NCI-H2227 (cell line): ENCODE data around the gene ADGRG1.
"Not testable (repeated sequence)": the region's sequence is repeated elsewhere in the genome, so short reads cannot be mapped to it uniquely, and the experiment has no call there.

Experiments
- DNase-seq: peaks from one replicate; lab custom pipeline; 2025; ENCODE audit not compliant: unreplicated experiment; lab: John Stamatoyannopoulos, UW

ADGRG1 gene

DNA sequence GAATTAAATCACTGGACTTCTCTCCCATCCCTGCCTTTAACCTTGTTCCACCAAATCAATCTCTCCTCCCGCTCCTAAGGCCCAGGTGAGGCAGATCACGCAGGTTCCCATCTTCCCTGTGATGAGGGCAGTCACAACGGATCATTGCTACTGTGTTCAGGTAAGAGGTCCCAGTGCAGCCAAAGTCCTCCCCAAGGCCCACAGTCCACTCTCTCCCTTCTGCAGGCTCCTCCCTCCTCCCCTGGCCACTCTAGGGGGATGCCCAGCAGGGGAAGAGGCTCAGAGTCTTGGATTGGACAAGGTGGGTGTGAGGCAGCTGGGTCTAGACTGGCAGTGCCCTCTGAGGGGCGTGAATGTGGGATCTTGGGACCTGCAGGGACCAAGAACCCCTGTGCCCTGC is 37.1 kb downstream of the ADGRG1 start:
- no peak for DNase-seq

DNA sequence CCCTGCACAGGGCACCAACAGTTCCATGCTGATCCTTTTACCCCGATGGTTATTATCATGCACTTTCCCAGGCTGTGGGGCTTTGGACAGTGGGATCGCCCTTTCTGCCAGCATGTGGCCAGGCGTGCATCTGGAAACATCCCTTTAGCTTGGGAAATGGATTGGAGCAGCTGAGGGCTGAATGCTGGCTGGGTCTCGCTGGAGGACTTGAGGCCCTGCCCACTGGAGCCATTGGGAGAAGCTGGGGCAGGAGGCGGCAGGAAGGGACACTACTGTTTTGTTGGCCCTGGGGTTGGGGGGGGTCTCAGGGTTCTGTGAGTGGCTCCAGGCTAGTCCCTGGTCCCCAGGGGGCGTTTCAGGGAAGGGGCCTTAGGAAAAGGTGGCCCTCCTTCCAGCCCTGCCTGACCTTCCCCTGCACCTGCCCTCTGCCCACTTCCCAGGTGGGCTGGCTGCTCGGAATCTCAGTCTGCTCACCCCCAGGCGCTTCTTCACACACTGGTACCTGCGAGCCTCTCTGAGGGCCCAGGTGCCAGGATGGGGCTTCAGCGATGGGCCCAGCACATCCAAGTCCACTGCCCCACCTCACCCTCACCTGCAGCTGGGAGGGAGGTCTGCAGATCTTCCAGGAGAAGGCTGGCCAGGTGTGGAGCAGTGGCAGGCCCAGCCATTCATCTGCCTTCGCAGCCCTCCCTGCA is 38.1 kb downstream of the ADGRG1 start:
- no peak for DNase-seq

DNA sequence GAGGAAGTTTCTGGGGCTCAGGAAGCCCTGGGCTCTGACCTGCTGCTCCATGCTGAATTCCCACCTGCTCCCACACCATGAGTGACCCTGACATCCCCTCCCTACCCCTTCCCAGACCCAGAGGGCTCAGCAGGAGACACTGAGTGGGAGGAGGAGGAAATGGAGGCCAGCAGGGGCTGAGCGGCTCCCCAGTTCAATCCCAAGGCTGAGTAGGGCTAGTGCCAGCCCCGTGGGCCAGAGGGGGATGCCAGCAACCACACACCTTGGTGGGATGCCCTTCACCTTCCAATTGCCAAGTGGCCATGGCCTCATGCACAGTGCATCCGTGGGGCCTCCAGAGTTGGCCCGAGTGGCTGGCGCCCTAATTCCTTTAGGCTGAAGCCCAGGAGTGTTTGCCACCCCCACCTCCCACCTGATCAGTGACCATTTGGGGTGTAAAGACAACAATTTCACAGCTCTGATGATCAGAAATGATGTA is 38.7 kb downstream of the ADGRG1 start:
- DNase-seq, result no peak

DNA sequence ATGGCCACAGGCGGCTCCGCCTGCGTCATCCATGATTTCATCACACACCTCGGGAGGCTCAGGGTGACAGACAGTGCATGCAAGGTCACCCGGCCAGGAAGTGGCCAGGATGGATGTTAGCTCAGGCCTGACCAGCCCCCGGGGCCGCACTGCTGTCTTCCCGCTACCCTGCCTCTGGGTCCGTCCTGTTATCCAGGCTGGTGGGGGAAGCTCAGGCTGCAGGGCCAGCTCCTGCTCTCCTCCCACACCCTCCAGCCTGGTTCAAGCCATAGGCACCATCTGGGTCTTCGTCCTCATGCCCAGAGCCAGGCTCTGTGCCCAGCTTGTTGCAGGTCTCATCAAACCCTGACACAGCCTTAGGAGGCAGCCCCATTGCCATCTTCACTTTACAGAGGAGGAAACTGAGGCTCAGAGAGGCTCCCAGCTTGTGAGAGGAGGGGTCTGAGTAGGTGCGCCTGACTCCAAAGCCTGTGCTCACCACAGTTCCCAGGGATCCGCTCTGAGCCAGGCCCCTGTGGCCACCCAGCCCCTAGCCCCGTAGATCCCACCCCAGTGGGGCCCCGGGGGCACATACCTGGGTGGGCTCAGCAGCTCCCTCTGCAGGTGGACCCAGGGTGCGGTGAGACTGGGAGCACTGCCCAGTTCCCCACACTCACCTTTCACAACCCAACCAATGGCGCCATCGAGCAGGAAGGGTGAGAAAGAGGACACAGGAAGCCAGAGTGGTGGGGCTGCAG is 39.3 kb downstream of the ADGRG1 start:
- no peak for DNase-seq

DNA sequence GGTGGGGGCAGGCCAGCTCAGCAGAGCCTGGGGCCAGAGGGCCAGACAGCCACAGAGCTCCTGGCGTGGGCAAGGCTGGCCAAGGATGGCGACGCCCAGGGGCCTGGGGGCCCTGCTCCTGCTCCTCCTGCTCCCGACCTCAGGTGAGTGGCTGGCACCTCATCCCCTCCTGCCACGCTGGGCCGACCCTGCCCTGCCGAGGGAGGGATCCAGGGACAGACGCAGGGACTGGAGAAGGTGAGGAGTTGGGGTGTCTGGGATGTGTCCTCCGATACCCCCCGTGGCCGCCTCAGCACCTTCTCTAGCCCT is 39.8 kb downstream of the ADGRG1 start, which contains the start of gene ADGRG3:
Gene ADGRG3 (plus strand): TSS at position 44 of the 309 bp plus-strand sequence. CDS start 42 bp downstream, at position 86.
- DNase-seq, result no peak

DNA sequence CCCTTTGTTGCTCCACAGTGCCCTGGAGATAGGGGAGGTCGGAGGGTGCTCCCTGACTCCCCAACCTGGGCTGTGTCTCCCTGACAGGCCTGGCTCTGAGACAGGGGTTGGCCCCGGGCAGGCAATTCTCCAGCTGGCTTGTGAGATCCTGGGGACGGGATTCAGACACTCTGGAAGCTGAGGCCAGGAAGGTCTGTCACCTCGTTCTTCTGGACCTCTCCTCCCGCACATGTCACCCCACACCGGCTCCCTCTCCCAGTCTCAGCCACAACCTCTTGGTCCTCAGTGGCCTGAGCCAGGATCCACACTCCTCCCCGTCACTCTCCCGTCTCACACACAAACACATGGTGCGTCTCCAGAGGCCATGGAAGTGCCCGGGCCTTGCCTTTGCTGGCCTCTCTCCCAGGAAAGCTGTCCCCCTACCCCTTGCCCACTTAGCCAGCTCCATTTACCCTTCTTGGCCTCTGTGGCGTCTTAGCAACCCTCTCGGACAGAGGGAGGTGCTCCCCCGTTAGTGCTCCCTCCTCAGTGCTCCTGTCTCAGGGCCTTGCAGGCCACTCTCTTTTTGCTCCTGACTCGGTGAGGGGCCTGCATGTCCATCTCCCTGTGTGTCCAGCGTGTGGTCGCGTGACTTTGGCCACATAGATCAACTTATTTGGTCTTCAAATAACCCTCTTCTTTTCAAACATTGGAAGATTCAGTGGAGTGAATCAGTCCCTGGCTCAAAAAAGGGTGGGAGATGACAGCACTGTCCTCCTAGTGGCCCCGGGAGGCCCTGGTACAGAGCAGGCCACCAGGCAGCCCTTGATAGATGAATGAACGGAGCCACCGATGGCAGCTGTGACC is 40.4 kb downstream of the ADGRG1 start:
- DNase-seq, result no peak

DNA sequence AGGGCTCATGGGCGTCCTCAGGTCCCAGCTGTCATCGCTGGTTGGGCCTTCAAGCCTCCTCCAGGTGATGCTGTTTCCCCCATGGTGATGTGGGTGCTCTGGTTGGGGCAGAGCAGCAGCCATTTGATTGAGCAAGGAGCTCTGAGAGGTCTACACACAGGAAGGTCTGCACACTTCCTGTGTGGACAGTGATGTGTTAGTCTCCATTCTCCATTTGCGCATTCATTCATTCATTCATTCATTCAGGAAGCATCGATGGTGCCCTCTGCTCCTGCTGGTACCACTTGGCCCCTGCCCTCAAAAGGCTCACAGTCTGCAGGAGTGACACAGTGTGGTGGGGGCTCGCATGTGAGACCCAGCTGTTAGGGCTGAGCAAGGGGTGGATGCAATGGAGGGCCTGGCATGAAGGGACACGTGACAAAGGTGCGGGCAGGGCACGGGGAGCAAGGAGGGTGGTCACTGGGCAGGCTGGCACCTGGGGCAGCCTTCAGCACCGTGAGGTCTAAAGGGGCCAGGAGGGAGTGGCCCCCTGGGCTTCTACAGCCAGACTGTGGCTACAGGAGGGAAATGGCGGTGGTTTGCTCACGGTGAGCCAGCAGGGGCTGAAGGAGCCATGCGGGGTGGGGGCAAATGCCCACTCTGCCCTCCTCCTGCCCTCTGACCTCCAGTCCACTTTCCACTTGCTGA is 41.2 kb downstream of the ADGRG1 start:
- DNase-seq, result no peak

DNA sequence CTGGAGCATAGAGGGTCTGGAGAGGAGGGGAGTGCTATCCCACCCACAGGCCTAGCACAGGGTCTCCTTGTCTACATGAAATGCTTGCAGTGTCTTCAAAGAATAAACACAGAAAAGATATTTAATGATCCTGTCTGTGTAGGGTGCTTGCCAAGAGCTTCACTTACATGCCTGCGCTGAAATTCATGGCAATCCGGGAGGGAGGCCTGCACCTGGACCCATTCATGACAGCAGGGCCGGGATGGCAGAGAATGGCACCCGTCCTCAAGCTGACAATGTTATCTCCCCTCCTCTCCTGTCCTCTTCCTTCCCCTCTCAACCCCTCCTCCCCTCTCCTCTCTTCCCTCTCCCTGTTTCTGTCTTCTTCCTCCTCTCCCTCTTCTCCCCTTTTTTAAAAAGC is 41.8 kb downstream of the ADGRG1 start:
- no peak for DNase-seq

DNA sequence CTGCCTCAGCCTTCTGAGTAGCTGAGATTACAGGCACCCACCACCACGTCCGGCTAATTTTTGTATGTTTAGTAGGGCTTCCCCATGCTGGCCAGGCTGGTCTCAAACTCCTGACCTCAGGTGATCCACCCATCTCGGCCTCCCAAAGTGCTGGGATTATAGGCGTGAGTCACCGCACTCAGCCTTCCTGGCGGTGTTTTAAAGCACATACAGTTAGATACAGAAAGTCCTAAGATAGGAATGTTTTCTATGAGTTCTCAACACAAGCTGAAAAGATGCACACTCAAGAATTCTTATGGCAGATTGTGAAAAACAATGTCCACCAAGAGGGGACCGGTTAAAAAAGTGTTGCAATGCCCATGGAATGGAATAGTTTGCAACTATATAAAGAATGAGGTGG is 43.0 kb downstream of the ADGRG1 start:
- not testable (repeated sequence) for DNase-seq

DNA sequence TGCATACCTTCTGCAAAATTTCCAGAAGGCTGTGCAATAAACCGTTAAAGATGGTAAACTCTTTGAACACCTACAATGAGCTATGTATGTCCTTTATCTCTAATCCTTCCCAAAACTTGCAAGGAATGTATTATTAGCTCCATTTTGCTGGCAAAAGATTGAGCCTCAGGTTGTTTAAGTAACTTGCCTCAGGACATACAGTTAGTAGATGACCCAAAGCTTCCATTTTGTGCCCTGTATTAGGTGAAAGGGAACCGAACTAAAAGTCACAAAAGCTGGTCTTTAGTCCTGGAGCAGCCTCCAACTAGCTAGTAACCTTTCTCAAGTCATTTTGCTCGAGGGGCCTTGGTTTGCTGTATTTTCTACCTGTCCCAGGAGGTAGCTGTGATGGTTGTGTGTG is 44.0 kb downstream of the ADGRG1 start:
- no peak for DNase-seq

DNA sequence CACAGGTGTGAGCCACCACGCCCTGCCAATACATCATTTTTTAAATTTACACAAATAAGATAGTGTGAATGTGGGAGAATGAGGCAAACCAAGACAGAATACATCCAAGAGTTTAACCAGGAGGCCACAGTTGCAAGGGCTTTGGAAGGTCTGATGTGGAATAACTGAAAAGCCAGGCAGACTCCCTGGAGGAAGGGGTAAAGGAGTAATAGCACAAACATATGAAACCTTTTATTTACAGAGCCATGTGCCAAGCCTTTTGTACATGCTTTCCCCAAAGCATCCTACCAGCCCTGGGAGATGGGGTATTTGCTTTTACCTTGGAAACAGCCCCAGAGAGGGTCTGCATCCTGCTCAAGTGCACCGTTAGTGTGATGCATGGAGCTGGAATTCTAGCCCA is 44.4 kb downstream of the ADGRG1 start:
- DNase-seq, result no peak

DNA sequence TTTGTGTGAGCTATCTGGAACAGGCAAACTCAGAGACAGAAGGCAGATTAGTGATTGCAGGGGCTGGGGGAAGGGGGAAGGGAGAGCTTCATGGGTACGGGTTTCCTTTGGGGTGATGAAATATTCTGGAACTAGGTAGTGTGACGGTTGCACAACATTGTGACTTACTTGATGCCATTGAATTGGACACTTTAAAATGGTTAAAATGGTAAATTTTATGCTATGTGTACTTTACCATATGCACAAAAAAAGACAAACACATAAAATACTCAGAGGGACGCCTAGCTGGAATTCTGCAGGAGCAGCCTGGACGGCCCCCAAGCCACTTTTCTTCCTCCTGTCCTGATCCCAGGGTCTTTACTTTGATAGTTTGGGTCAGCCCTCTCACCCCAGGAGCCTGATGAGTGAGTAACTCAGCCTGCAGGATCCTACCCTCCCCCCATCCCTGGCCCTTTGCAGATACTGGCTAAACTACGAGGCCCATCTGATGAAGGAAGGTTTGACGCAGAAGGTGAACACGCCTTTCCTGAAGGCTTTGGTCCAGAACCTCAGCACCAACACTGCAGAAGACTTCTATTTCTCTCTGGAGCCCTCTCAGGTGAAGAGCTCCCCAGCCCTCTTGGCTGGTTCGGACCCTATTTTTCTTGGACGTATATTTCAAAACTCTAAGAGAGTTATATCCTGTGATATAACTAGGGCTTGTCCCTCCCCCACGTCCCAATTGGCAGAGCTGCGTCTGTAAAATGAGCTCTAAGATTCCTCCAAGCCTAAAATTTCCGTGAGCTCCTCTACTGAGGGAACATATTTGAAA is 47.5 kb downstream of the ADGRG1 start:
- DNase-seq, result no peak

DNA sequence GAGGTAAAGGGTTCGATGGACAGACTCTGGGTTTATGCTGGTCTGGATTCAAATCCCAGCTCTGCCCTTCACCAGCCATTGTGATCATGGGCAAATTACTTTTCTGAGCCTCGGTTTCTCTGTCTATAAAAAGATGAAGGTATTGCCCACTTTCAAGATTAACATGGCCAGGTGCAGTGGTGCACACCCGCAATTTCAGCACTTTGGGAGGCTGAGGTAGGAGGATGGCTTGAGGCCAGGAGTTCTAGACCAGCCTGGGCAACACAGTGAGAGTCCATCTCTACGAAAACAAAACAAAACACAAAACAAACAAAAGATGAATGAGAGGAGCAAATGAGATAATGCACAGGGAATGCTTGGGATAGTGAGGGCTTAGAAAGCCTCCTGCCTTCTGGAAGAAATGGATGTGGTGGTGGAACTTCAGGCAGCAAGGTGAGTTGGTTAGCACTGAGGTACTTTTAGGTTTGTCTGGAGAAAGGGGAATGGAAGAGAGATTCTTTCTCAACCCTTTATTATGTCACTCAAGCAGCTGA is 48.2 kb downstream of the ADGRG1 start:
- DNase-seq, result no peak

DNA sequence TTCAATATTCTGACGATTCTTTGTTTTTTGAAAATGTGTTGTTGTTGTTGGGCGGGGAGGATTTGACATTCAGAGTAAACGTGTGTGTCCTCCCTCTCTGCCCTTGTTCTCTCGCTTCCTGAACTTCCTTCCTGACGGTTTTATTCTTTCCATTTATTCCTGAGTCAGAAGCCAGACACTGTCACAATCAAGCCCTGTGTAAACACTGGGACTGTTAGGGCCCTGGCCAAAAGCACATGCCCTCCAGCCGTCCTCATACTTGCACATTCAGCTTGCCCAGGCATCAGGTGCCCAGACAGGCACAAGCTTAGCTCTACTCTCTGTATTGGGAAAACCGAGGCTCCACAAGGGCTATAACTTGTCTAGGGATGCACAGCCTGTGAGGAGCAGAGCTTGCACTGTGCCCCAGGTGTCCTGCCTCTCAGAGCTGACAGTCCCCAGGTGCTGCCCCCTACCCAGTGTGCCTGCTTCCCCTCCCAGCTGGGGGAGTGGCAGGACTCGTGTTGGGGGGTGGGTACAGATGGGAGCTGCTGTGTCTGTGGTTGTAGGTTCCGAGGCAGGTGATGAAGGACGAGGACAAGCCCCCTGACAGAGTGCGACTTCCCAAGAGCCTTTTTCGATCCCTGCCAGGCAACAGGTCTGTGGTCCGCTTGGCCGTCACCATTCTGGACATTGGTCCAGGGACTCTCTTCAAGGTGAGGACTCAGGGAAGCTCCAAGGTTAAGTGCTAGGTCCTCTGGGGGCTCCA is 49.4 kb downstream of the ADGRG1 start:
- DNase-seq, result no peak

DNA sequence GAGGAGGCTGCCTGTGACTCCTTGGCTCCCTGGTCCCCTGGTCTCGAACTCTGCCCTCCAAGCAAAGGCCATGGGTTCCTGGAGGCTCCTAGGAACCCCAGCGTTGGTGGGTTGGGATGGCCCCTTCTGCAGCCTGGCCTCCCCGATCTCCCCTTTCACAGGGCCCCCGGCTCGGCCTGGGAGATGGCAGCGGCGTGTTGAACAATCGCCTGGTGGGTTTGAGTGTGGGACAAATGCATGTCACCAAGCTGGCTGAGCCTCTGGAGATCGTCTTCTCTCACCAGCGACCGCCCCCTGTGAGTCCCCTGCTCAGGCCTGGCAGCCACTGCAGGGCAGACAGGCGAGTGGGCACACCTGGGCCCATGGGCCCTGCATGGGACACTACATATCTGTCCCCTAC is 50.6 kb downstream of the ADGRG1 start:
- DNase-seq, result no peak

DNA sequence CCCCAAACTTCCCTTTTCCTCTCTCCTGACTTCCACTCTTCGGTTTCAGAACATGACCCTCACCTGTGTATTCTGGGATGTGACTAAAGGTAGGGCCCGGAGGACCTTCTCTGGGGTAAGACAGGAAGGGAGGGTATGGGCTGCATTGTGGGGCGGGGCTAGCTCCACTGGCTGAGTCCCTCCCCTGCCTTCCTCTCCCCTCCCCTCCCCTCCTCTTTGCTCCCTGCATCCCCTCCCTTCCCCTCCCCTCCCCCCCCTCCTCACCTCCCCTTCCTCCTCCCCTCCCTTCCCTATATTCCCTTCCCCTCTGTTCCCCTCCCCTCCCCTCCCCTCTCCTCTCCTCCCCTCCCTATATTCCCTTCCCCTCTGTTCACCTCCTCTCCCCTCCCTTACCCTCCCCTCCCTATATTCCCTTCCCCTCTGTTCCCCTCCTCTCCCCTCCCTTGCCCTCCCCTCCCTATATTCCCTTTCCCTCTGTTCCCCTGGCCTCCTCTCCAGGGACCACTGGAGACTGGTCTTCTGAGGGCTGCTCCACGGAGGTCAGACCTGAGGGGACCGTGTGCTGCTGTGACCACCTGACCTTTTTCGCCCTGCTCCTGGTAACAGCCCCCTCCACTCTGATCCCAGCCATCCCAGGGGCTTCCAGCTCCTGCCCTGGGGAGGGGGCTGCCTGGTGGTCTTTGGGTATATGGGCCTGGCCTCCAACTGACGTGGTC is 51.5 kb downstream of the ADGRG1 start:
- no peak for DNase-seq

DNA sequence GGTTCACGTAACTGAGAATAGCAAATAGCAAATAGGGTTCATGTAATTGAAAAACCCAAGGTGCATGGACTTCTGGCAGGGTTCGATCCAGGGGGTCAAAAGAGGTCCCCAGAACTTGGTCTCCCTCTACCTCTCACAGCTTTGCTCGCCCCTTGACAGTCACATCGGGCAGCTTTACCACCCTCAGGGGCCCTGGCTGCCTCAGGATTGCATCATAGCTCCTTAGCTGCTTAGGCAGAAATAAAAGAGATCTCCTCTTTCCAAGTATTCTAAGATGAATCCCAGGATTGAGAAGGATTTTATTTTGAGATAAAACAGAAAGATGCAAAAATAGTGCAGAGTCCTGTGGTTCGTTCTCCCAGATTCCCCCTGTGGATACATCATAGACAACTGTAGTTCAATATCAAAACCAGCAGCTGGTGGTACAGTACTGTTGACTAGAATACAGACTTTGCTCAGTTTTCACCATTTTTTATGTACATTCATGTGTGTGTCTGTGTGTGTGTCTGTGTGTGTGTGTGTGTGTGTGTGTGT is 52.5 kb downstream of the ADGRG1 start:
- no peak for DNase-seq

DNA sequence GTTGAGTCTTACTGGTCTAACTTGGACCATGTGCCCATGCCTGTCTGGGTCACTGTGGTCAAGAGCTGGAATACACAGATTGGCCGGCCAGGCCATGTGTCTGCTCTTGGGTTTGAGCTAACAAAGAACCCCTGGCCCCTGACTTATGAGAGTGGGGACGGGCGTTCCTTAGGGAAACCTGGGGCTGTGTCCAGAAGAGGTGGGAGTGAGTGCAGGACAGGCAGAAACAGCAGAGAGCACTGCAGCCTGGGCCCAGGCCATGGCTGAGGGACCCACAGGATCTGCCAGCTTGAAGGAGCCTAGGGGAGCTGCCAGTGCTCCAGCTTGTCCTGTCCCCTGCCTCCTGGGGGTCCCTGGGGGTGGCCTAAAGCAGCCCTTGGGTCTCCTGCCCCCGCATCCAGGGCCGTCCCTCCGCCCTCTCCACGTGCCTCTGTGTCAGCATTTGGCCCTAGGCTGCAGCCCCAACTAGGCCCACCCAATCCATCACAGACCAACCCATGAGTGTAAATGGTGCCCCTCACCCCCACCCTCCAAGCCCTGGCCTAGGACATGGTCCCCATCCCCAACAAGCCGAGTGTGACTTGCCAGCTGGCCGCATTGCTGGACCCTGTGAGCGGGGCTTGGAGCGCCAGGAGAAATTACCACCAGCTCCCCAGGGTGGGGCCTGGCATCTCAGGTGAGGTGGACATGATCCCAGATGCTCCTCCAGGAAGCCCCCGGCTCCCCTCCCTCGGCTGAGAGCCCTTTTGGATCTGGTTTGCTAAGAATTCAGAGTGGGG is 53.7 kb downstream of the ADGRG1 start:
- no peak for DNase-seq
